Stomach (tissue), 9 donors: Measurements from ENCODE around the gene TRIM25. TPM values are rescaled to one million over a fixed set of nuclear protein-coding genes. Genes with fewer than 3 reads are reported as not detected.
A peak's percentile ranks its signal among the peaks of the same experiment; 100 is the strongest.

ENCODE experiments used
- DNase-seq, 2 donors: peaks; one replicate each; pipeline versions ENCODE4 v3.0.0 to v3.0.0-alpha.2; 2013 to 2019
- H3K27ac ChIP-seq, 5 donors: fragments of 200-600 bp in 4 of 5; sonication (generic) in 4 of 5; one replicate each; pipeline ENCODE4 v1.5.1; 2013 to 2019; ENCODE audit warnings: mild to moderate bottlenecking in 1 of 5, moderate library complexity in 1 of 5
- H3K27me3 ChIP-seq, 3 donors: fragments of 200-600 bp; sonication (generic); one replicate each; pipeline ENCODE4 v1.5.1; 2017 to 2019; ENCODE audit warnings: mixed run types in 1 of 3
- H3K36me3 ChIP-seq, 4 donors: fragments of 200-600 bp; sonication (generic); 1 replicate in 3 of 4; 2 replicates in 1 of 4; pipeline ENCODE4 v1.5.1; 2016 to 2019
- H3K4me1 ChIP-seq, 4 donors: fragments of 200-600 bp; sonication (generic); one replicate each; pipeline ENCODE4 v1.5.1; 2016 to 2019
- H3K4me3 ChIP-seq, 4 donors: fragments of 200-600 bp; sonication (generic) in 3 of 4; one replicate each; pipeline ENCODE4 v1.5.1; 2016 to 2019; ENCODE audit warnings: mild to moderate bottlenecking in 1 of 4
- H3K9me3 ChIP-seq, 4 donors: fragments of 200-600 bp; sonication (generic); one replicate each; pipeline ENCODE4 v1.5.1; 2016 to 2019
- CTCF ChIP-seq, 7 experiments: fragments of 450-650 bp in 4 of 7; fragments of 200-600 bp in 3 of 7; sonication (generic) in 3 of 7; IDR thresholded peaks; one replicate each; pipeline ENCODE4 v1.5.1; 2016 to 2019; ENCODE audit warnings: antibody characterized with exemption in 7 of 7, control low read depth in 2 of 7, mild to moderate bottlenecking in 1 of 7
- EP300 ChIP-seq: sonication (generic); formaldehyde crosslinking; IDR thresholded peaks from one replicate; pipeline ENCODE4 v1.6.1; 2017; ENCODE audit warnings: antibody characterized with exemption
- POLR2A ChIP-seq, 4 donors: fragments of 450-650 bp; IDR thresholded peaks; one replicate each; pipeline ENCODE4 v1.6.1; 2016; ENCODE audit warnings: antibody characterized with exemption in 4 of 4, control low read depth in 2 of 4, mild to moderate bottlenecking in 1 of 4, moderate library complexity in 1 of 4
- POLR2AphosphoS5 ChIP-seq, 3 donors: sonication (generic); formaldehyde crosslinking; IDR thresholded peaks; one replicate each; pipeline ENCODE4 v1.6.1; 2016; ENCODE audit warnings: antibody characterized with exemption in 3 of 3
- WGBS, 5 donors: extraction: QIAGEN DNeasy Blood & Tissue Kit in 3 of 5; methylation state at CpG; one replicate each; pipeline versions ENCODE4 v1.1.5 to v1.1.7; 2013 to 2018; 5-methylcytosine and 5-hydroxymethylcytosine counted together
- intact Hi-C: fragments of 100-400 bp; cut with DNase I; formaldehyde crosslinking; loops from one replicate; pipeline ENCODE4 v1.15.1; 2023; ENCODE audit warnings: low total_unique reads
- polyA plus RNA-seq, 3 donors: library from polyadenylated mRNA; stranded (reverse); fragments of 200-250 nt; gene quantifications; one replicate each; pipeline ENCODE4 v1.2.3, GENCODE V29; 2013
- total RNA-seq, 5 donors: library from RNA; depleted of rRNA; stranded (reverse); fragments of >200 nt; gene quantifications; one replicate each; pipeline versions ENCODE4 v1.1.0 to v1.2.3, GENCODE V29; 2014 to 2016
- donor health status: healthy with polysubstance abuse.
- donor health status: Bipolar disorder and iron deficiency.
- donor health status: healthy.

Gene TRIM25
- total and polyA plus RNA-seq, 8 donors = 7.2 to 657 (median 26.6) TPM

- no peak for TF ChIP-seq POLR2A (IDR thresholded peaks at IDR 0.05)
- peak in 1 of 3 donors; percentile 21 for TF ChIP-seq POLR2AphosphoS5 (IDR thresholded peaks at IDR 0.05)
- DNase-seq = peak in 1 of 2 donors; percentile 12
- intact Hi-C loops = no loop called here
- Histone ChIP-seq H3K9me3 (no peaks in the 10 kb centered on the region), H3K27me3 (no peaks in the 10 kb centered on the region), H3K4me3 (no peak overlapping the region), H3K36me3 (peaks cover 1 to 20% (median 10%) of the 10 kb centered on the region in 4 donors), H3K27ac (peak overlapping the region in 2 of 5 donors; percentile 3 to 29), H3K4me1 (peaks cover 0 to 11% (median 4%) of the 10 kb centered on the region in 4 donors)
- 17 to 34% (median 21%) methylated on average over 2 of the region's 2 CpGs for WGBS, 5 donors
These were observed 45.9 kb downstream of the TRIM25 start for GRCh38 chr17:56867948-56868376.

- intact Hi-C loops = no loop called here
- H3K4me3 ChIP-seq = no peak overlapping the region
- TF ChIP-seq CTCF (IDR thresholded peaks at IDR 0.05) (no peak), EP300 (no peak), POLR2AphosphoS5 (IDR thresholded peaks at IDR 0.05) (no peak), POLR2A (IDR thresholded peaks at IDR 0.05) (no peak)
- no peaks in the 10 kb centered on the region for H3K27me3 ChIP-seq
- H3K36me3 ChIP-seq = peaks cover 10 to 34% (median 24%) of the 10 kb centered on the region in 4 donors
- peak in 1 of 2 donors; percentile 25 for DNase-seq
- WGBS, 5 donors = 43 to 71% (median 48%) methylated on average over 3 of the region's 3 CpGs
- H3K4me1 ChIP-seq = peaks cover 0 to 11% (median 4%) of the 10 kb centered on the region in 4 donors
- no peaks in the 10 kb centered on the region for H3K9me3 ChIP-seq
- H3K27ac ChIP-seq = no peak overlapping the region
These were observed 47.4 kb downstream of the TRIM25 start for GRCh38 chr17:56866496-56866895.

GRCh38 chr17:56866076-56866475, 47.8 kb downstream of the TRIM25 start:
- intact Hi-C loops = no loop called here
- no peak for DNase-seq
- H3K27ac ChIP-seq = no peak overlapping the region
- H3K36me3 ChIP-seq = peaks cover 10 to 39% (median 29%) of the 10 kb centered on the region in 4 donors
- H3K4me3 ChIP-seq = no peak overlapping the region
- 93 to 99% (median 96%) methylated on average over 5 of the region's 5 CpGs for WGBS, 5 donors
- peaks cover 0 to 11% (median 4%) of the 10 kb centered on the region in 4 donors for H3K4me1 ChIP-seq
- TF ChIP-seq EP300 = no peak
- no peak for TF ChIP-seq POLR2A (IDR thresholded peaks at IDR 0.05)
- TF ChIP-seq CTCF (IDR thresholded peaks at IDR 0.05) = no peak
- no peak for TF ChIP-seq POLR2AphosphoS5 (IDR thresholded peaks at IDR 0.05)
- H3K9me3 ChIP-seq = no peaks in the 10 kb centered on the region
- H3K27me3 ChIP-seq = no peaks in the 10 kb centered on the region

GRCh38 chr17:56863974-56864373, 49.9 kb downstream of the TRIM25 start:
- Histone ChIP-seq H3K36me3 (peaks cover 16 to 59% (median 50%) of the 10 kb centered on the region in 4 donors), H3K4me1 (peaks cover 0 to 11% (median 4%) of the 10 kb centered on the region in 4 donors), H3K27ac (no peak overlapping the region), H3K9me3 (no peaks in the 10 kb centered on the region), H3K4me3 (no peak overlapping the region), H3K27me3 (no peaks in the 10 kb centered on the region)
- intact Hi-C loops = no loop called here
- no peak for DNase-seq
- WGBS, 5 donors = 67 to 80% (median 77%) methylated on average over 3 of the region's 3 CpGs
- TF ChIP-seq POLR2AphosphoS5 (IDR thresholded peaks at IDR 0.05) = no peak
- no peak for TF ChIP-seq CTCF (IDR thresholded peaks at IDR 0.05)
- no peak for TF ChIP-seq EP300
- no peak for TF ChIP-seq POLR2A (IDR thresholded peaks at IDR 0.05)

GRCh38 chr17:56861899-56862298, 52.0 kb downstream of the TRIM25 start:
- no peak for TF ChIP-seq CTCF (IDR thresholded peaks at IDR 0.05)
- TF ChIP-seq POLR2AphosphoS5 (IDR thresholded peaks at IDR 0.05) = no peak
- no peak for TF ChIP-seq EP300
- no peak for TF ChIP-seq POLR2A (IDR thresholded peaks at IDR 0.05)
- no peaks in the 10 kb centered on the region for H3K4me1 ChIP-seq
- H3K27ac ChIP-seq = no peak overlapping the region
- no peak for DNase-seq
- peaks cover 16 to 79% (median 68%) of the 10 kb centered on the region in 4 donors for H3K36me3 ChIP-seq
- no peak overlapping the region for H3K4me3 ChIP-seq
- WGBS, 5 donors = 89 to 96% (median 93%) methylated on average over 3 of the region's 3 CpGs
- no peaks in the 10 kb centered on the region for H3K27me3 ChIP-seq
- intact Hi-C loops = no loop called here
- no peaks in the 10 kb centered on the region for H3K9me3 ChIP-seq
